HCT116 (cell line): ENCODE results near the gene BTD.

Source experiments
- CEBPB ChIP-seq: IDR thresholded peaks from 2 replicates; pipeline ENCODE4 v1.6.1; 2012; ENCODE audit warnings: low read depth
- CTCF ChIP-seq, 3 experiments: fragments of 200-600 bp in 1 of 3; sonication (generic) in 1 of 3; IDR thresholded peaks in 2 of 3; conservative IDR thresholded peaks in 1 of 3; 2 replicates each; pipeline ENCODE4 v1.5.1; 2012 to 2017; ENCODE audit warnings: low read depth in 2 of 3, low read length in 2 of 3, antibody characterized with exemption in 1 of 3, borderline replicate concordance in 1 of 3, control low read depth in 1 of 3, mild to moderate bottlenecking in 1 of 3, mixed read lengths in 1 of 3, mixed run types in 1 of 3, moderate library complexity in 1 of 3; ENCODE audit not compliant: insufficient read depth in 1 of 3
- EZH2 ChIP-seq: fragments of 200-600 bp; sonication (generic); IDR thresholded peaks from 2 replicates; pipeline ENCODE4 v1.6.1; 2017; ENCODE audit warnings: antibody characterized with exemption, mixed run types
- FOSL1 ChIP-seq: IDR thresholded peaks from 2 replicates; pipeline ENCODE4 v1.6.1; 2012; ENCODE audit warnings: low read depth
- MAX ChIP-seq: IDR thresholded peaks from 2 replicates; pipeline ENCODE4 v1.6.1; 2012
- POLR2A ChIP-seq: IDR thresholded peaks from 2 replicates; pipeline ENCODE4 v1.7.0; 2011; ENCODE audit warnings: borderline replicate concordance; ENCODE audit not compliant: insufficient read depth, insufficient read length; ENCODE audit errors: extremely low read depth
- POLR2AphosphoS5 ChIP-seq: IDR thresholded peaks from 2 replicates; pipeline ENCODE4 v1.6.1; 2011; ENCODE audit warnings: mild to moderate bottlenecking, low read depth, low read length, moderate library complexity
- REST ChIP-seq: IDR thresholded peaks from 2 replicates; pipeline ENCODE4 v1.6.1; 2012; ENCODE audit warnings: low read depth
- SP1 ChIP-seq: IDR thresholded peaks from 2 replicates; pipeline ENCODE4 v1.6.1; 2012; ENCODE audit warnings: low read depth
- YY1 ChIP-seq: IDR thresholded peaks from 2 replicates; pipeline ENCODE4 v1.6.1; 2011; ENCODE audit warnings: low read length, low read depth, moderate library complexity, mild to moderate bottlenecking; ENCODE audit not compliant: insufficient replicate concordance; ENCODE audit errors: extremely low read depth
- ZBTB33 ChIP-seq: IDR thresholded peaks from 2 replicates; pipeline ENCODE4 v1.6.1; 2011; ENCODE audit warnings: mild to moderate bottlenecking, low read length, moderate library complexity; ENCODE audit not compliant: insufficient replicate concordance; ENCODE audit errors: extremely low read depth
- ZNF274 ChIP-seq: fragments of 200-500 bp; sonication (Bioruptor generic); IDR thresholded peaks from 2 replicates; pipeline ENCODE4 v1.6.1; 2014; ENCODE audit warnings: mild to moderate bottlenecking, low read depth, low read length, inconsistent platforms

- TF ChIP-seq EZH2: no peak
- TF ChIP-seq CTCF (IDR thresholded peaks at IDR 0.05 in 2 of 3, conservative IDR thresholded peaks at IDR 0.05 in 1 of 3; ENCODE audit: borderline replicate concordance in 1 of 3, insufficient read depth in 1 of 3, low read depth in 2 of 3, low read length in 2 of 3): no peak
- TF ChIP-seq POLR2AphosphoS5: no peak
- no peak for TF ChIP-seq YY1
- no peak for TF ChIP-seq ZBTB33
- TF ChIP-seq ZNF274: no peak
- TF ChIP-seq POLR2A: no peak
- TF ChIP-seq FOSL1: no peak
- no peak for TF ChIP-seq CEBPB
- TF ChIP-seq MAX: no peak
- TF ChIP-seq REST: no peak
- TF ChIP-seq SP1: no peak
Observed at GRCh38 chr3:15665510-15666150, 64.1 kb downstream of the BTD start.
